A549 (cell line): ENCODE measurements around the gene SYCE1. TPM values are rescaled to one million over a fixed set of nuclear protein-coding genes. Genes with fewer than 3 reads are reported as not detected.
"Not testable (repeated sequence)": the region's sequence is repeated elsewhere in the genome, so short reads cannot be mapped to it uniquely, and the experiment has no call there.

ENCODE experiments used
- ATAC-seq, 2 experiments: fragments of 200-7000 bp in 1 of 2; fragments of >200 bp in 1 of 2; cut with Nextera tagmentation in 1 of 2; cut with Tn5 transposase in 1 of 2; 3 replicates each; pipeline versions ENCODE4 v1.8.0 to v1.9.1; 2018 to 2020; ENCODE audit warnings: mild to moderate bottlenecking in 1 of 2, moderate library complexity in 1 of 2
- CTCF ChIA-PET: fragments of 300-600 bp; sonication (Branson Sonifier 250); formaldehyde crosslinking; extraction: SDS; loops from one replicate; lab custom pipeline; 2021; ENCODE audit warnings: antibody characterized with exemption, inconsistent platforms; lab: Yijun Ruan, JAX
- POLR2A ChIA-PET: fragments of 350-600 bp; formaldehyde crosslinking; extraction: SDS; loops from one replicate; lab custom pipeline; 2021; ENCODE audit warnings: antibody characterized with exemption, inconsistent platforms; lab: Yijun Ruan, JAX
- DNase-seq, 2 experiments: peaks; one replicate each; pipeline versions ENCODE4 v3.0.0 to v3.0.0-alpha.2; 2011 to 2016; ENCODE audit warnings: low read depth in 1 of 2, low spot score in 1 of 2
- FAIRE-seq: peaks from 2 replicates; lab custom pipeline; 2011; peaks lifted over from hg19 to GRCh38; lab: Jason Lieb, UNC
- H3K27ac ChIP-seq, 2 experiments: fragments of >200 bp; sonication (Bioruptor Twin); formaldehyde crosslinking; 3 replicates each; pipeline ENCODE4 v1.5.1; 2016 to 2017
- H3K4me1 ChIP-seq: fragments of >200 bp; sonication (Bioruptor Twin); formaldehyde crosslinking; 3 replicates; pipeline ENCODE4 v1.6.1; 2016
- H3K4me2 ChIP-seq: fragments of >200 bp; sonication (Bioruptor Twin); formaldehyde crosslinking; 3 replicates; pipeline ENCODE4 v1.6.1; 2016
- H3K4me3 ChIP-seq: fragments of >200 bp; sonication (Bioruptor Twin); formaldehyde crosslinking; 3 replicates; pipeline ENCODE4 v1.5.1; 2016
- H3K9me3 ChIP-seq: fragments of >200 bp; sonication (Bioruptor Twin); formaldehyde crosslinking; 3 replicates; pipeline ENCODE4 v1.6.1; 2016
- CBX2 ChIP-seq: fragments of 200-600 bp; sonication (generic); IDR thresholded peaks from 2 replicates; pipeline ENCODE4 v1.6.1; 2016; ENCODE audit warnings: low read depth, mild to moderate bottlenecking, borderline replicate concordance
- CHD4 ChIP-seq: fragments of 200-600 bp; sonication (generic); IDR thresholded peaks from 2 replicates; pipeline ENCODE4 v1.6.1; 2016; ENCODE audit warnings: antibody characterized with exemption, mild to moderate bottlenecking, borderline replicate concordance
- EHMT2 ChIP-seq: fragments of 200-600 bp; sonication (generic); IDR thresholded peaks from 2 replicates; pipeline ENCODE4 v1.6.1; 2016; ENCODE audit warnings: antibody characterized with exemption, low read depth, mild to moderate bottlenecking, moderate library complexity
- FOSL2 ChIP-seq, 2 experiments: fragments of 450-650 bp in 1 of 2; fragments of >200 bp in 1 of 2; sonication (Bioruptor Twin) in 1 of 2; formaldehyde crosslinking; IDR thresholded peaks; 2 replicates each; pipeline versions ENCODE4 v1.5.0 to v1.6.1; 2016 to 2020; ENCODE audit warnings: mild to moderate bottlenecking in 1 of 2, moderate library complexity in 1 of 2
- HOXB13 ChIP-seq: fragments of 250-450 bp; sonication (Bioruptor Pico); IDR thresholded peaks from 2 replicates; pipeline ENCODE4 v1.5.0; 2020; ENCODE audit warnings: low read depth, mild to moderate bottlenecking, moderate library complexity
- JUN ChIP-seq, 2 experiments: fragments of >200 bp; sonication (Bioruptor Twin); formaldehyde crosslinking; IDR thresholded peaks; 2 replicates in 1 of 2; 3 replicates in 1 of 2; pipeline ENCODE4 v1.6.1; 2016 to 2017
- KDM1A ChIP-seq: fragments of 200-600 bp; sonication (generic); IDR thresholded peaks from 2 replicates; pipeline ENCODE4 v1.6.1; 2016; ENCODE audit warnings: low read depth, mild to moderate bottlenecking
- MYC ChIP-seq: IDR thresholded peaks from 2 replicates; pipeline ENCODE4 v1.6.1; 2012; ENCODE audit warnings: mild to moderate bottlenecking, inconsistent platforms, low read length, improper control_type of control experiment, borderline replicate concordance
- NR3C1 ChIP-seq: fragments of >200 bp; sonication (Bioruptor Twin); formaldehyde crosslinking; IDR thresholded peaks from 3 replicates; pipeline ENCODE4 v1.6.1; 2017
- PHF8 ChIP-seq: fragments of 200-600 bp; sonication (generic); IDR thresholded peaks from 2 replicates; pipeline ENCODE4 v1.6.1; 2016; ENCODE audit warnings: low read depth, mild to moderate bottlenecking, antibody characterized with exemption, moderate library complexity, borderline replicate concordance
- POLR2AphosphoS2 ChIP-seq: conservative IDR thresholded peaks from 2 replicates; pipeline ENCODE4 v1.6.1; 2012; ENCODE audit warnings: low read length, improper control_type of control experiment, inconsistent platforms
- REST ChIP-seq: fragments of 200-600 bp; sonication (generic); IDR thresholded peaks from 2 replicates; pipeline ENCODE4 v1.6.1; 2016; ENCODE audit warnings: antibody characterized with exemption, mild to moderate bottlenecking, moderate library complexity
- SREBF2 ChIP-seq: fragments of 450-650 bp; IDR thresholded peaks from 2 replicates; pipeline ENCODE4 v1.6.1; 2014; ENCODE audit warnings: mild to moderate bottlenecking, moderate library complexity
- TFCP2L1 ChIP-seq: fragments of 250-450 bp; sonication (Bioruptor Pico); IDR thresholded peaks from 2 replicates; pipeline ENCODE4 v1.5.0; 2021; ENCODE audit warnings: mild to moderate bottlenecking
- TP53 ChIP-seq: fragments of 250-450 bp; sonication (Bioruptor Pico); IDR thresholded peaks from 2 replicates; pipeline ENCODE4 v1.5.0; 2021; ENCODE audit warnings: mild to moderate bottlenecking, moderate library complexity
- ZC3H11A ChIP-seq: fragments of 450-650 bp; IDR thresholded peaks from 2 replicates; pipeline ENCODE4 v1.6.1; 2014; ENCODE audit warnings: antibody characterized with exemption, mild to moderate bottlenecking
- ZNF302 ChIP-seq: fragments of 250-450 bp; sonication (Bioruptor Pico); IDR thresholded peaks from 2 replicates; pipeline ENCODE4 v1.9.0; 2021; ENCODE audit warnings: inconsistent platforms, mild to moderate bottlenecking, moderate library complexity
- WGBS: methylation state at CpG from one replicate; pipeline ENCODE4 v1.1.6; 2017; ENCODE audit errors: missing lambda C conversion rate; 5-methylcytosine and 5-hydroxymethylcytosine counted together
- polyA plus RNA-seq, 4 experiments: library from polyadenylated mRNA; depleted of rRNA in 3 of 4; stranded (reverse); fragments of >200 nt; fragmentation: RNase III in 1 of 4; extraction: RNeasy Plus Mini Kit Qiagen cat#74134 plus additional on column Dnase treatment in 1 of 4; gene quantifications; 2 replicates in 3 of 4; 3 replicates in 1 of 4; pipeline ENCODE4 v1.2.3, GENCODE V29; 2011 to 2017
- TF ChIP-seq, protein P1 (sequence below): fragments of 250-450 bp; sonication (Bioruptor Pico); IDR thresholded peaks from 2 replicates; pipeline ENCODE4 v1.5.0; 2020; ENCODE audit warnings: low read depth, mild to moderate bottlenecking, moderate library complexity
- TF ChIP-seq, protein P2 (sequence below): IDR thresholded peaks from 2 replicates; pipeline ENCODE4 v1.6.1; 2012; ENCODE audit warnings: low read depth, borderline replicate concordance

SYCE1 gene
- polyA plus RNA-seq, 2 of the 4 experiments (the other 2 are of a cell fraction), result not detected

DNA sequence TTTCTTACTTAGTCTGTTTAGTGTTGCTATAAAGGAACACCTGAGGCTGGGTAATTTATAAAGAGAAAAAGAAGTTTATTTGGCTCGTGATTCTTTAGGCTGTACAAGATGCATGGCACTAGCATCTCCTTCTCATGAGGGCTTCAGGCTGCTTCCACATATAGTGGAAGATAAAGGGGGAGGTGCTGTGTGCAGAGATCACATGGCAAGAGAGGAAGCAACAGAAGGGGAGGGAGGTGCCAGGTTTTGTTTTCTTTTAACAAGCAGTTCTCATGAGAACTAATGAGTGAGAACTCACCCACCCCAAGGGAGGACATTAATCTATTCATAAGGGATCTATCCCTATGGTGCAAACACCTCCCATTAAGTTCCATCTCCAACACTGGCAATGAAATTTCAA lies 20.9 kb downstream of the SYCE1 start:
- H3K9me3 ChIP-seq, result peaks cover 7% of the 10 kb centered on the region; the same call in 2 of the 3 replicates
- no peak overlapping the region for H3K27ac ChIP-seq
- FAIRE-seq (no peak), DNase-seq (no peak), ATAC-seq (no peak)
- no peak overlapping the region for H3K4me2 ChIP-seq
- WGBS, result 4% methylated on average over 1 of the region's 1 CpG
- no peak overlapping the region for H3K4me3 ChIP-seq
- CTCF ChIA-PET, result no interaction called here
- H3K4me1 ChIP-seq, result no peaks in the 10 kb centered on the region
- TF ChIP-seq FOSL2 (IDR thresholded peaks at IDR 0.05) (no peak), FOSL2 (CRISPR knock-in tag; IDR thresholded peaks at IDR 0.05) (no peak), SREBF2 (no peak), TP53 (no peak), EHMT2 (no peak), POLR2AphosphoS2 (no peak), PHF8 (no peak), CHD4 (no peak)
- TF ChIP-seq, protein P1, sequence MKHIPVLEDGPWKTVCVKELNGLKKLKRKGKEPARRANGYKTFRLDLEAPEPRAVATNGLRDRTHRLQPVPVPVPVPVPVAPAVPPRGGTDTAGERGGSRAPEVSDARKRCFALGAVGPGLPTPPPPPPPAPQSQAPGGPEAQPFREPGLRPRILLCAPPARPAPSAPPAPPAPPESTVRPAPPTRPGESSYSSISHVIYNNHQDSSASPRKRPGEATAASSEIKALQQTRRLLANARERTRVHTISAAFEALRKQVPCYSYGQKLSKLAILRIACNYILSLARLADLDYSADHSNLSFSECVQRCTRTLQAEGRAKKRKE, result no peak
- POLR2A ChIA-PET, result no interaction called here

- not testable (repeated sequence) for H3K9me3 ChIP-seq
These were observed 23.9 kb downstream of the SYCE1 start for GRCh38 chr10:133541441-133541975.

DNA sequence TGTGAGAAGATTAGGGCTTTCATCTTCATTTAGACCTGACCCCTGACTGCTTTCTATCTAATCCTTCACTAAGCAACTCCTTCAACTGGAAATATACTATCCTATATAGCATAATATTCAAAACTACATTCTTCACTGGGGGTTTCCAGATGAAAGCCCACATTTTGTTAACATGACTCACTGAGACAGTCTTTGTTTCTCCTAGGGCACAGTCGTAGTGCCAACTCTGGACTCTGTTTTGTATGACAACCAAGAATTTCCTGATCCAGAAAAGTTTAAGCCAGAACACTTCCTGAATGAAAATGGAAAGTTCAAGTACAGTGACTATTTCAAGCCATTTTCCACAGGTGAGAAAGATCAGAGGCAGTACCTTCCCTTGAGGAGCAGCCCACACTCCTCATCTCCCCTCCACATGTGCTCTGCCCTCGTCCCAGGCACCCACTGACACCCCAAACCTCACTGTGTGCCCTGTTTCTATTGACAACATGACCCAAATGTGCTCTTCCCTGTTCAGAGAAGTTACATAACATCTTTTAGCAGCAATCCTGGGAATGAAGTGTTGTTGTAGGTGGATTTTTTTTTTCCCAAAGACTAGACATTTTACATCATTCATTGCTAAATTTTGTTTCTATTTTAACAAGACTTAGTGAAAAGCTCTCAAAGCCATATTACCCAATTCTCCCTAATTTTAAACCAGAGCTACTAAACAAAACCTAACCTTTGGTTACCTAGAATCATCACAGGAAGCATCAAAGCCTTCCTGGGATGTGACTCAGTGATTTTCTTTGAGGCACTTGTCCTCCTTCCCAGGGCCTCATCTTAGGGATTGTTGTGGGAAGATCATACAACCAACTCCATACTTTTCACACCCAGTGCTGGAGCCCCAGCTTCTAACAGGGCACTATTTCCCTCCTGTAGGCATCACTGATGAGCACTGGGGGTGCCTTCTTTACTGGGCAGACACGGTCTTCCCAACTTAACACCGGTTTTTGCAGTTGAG lies 27.5 kb downstream of the SYCE1 start:
- Histone ChIP-seq H3K4me3 (no peak overlapping the region), H3K27ac (no peak overlapping the region), H3K4me2 (no peak overlapping the region), H3K4me1 (no peaks in the 10 kb centered on the region), H3K9me3 (no peaks in the 10 kb centered on the region)
- TF ChIP-seq JUN (IDR thresholded peaks at IDR 0.05) (no peak), KDM1A (no peak), NR3C1 (no peak), REST (no peak)
- DNase-seq (no peak), ATAC-seq (no peak), FAIRE-seq (no peak)
- 1% methylated on average over 4 of the region's 4 CpGs for WGBS
- ChIA-PET POLR2A (no interaction called here), CTCF (no interaction called here)

More at GRCh38 chr10:133541441-133541975, 23.9 kb downstream of the SYCE1 start:
- POLR2A ChIA-PET, DNase-seq, H3K4me2 ChIP-seq, FAIRE-seq, H3K4me1 ChIP-seq, H3K27ac ChIP-seq, H3K4me3 ChIP-seq, CTCF ChIA-PET, ATAC-seq: not testable (repeated sequence)
- 19% methylated on average over 6 of the region's 6 CpGs for WGBS

DNA sequence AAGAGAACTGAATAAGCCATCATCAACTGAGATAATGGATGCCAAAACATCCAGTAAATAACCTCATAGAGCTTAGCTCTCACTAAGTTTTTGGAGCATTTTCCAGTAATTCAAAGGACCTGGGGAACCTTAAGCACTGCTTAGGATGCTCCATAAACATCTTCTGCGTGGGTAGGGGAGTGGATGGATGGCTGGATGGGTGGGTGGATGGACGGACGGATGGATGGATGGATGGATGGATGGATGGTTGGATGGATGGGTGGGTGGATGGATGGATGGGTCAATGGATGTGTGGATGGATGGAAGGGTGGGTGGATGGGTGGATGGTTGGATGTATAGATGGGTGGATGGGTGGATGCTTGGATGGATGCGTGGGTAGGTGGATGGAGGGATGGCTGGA lies 29.2 kb downstream of the SYCE1 start:
- H3K4me2 ChIP-seq, result no peak overlapping the region
- ATAC-seq, result no peak
- whole genome bisulfite sequencing, result 2% methylated on average over 3 of the region's 4 CpGs
- CTCF ChIA-PET, result interaction anchor here (1.6 kb wide), 1 partner anchor 16 kb away, joined by 3 read pairs; no protein-coding TSS in a partner anchor
- POLR2A ChIA-PET, result no interaction called here
- no peak overlapping the region for H3K4me3 ChIP-seq
- DNase-seq, result no peak
- no peaks in the 10 kb centered on the region for H3K9me3 ChIP-seq
- FAIRE-seq, result no peak
- no peak overlapping the region for H3K27ac ChIP-seq
- no peaks in the 10 kb centered on the region for H3K4me1 ChIP-seq
- no peak for TF ChIP-seq REST
- no peak for TF ChIP-seq TFCP2L1
- TF ChIP-seq SREBF2, result no peak
- TF ChIP-seq HOXB13 (CRISPR knock-in tag), result no peak
- TF ChIP-seq, protein P2, sequence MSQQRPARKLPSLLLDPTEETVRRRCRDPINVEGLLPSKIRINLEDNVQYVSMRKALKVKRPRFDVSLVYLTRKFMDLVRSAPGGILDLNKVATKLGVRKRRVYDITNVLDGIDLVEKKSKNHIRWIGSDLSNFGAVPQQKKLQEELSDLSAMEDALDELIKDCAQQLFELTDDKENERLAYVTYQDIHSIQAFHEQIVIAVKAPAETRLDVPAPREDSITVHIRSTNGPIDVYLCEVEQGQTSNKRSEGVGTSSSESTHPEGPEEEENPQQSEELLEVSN, result no peak
- TF ChIP-seq CBX2, result no peak
- TF ChIP-seq MYC, result no peak
- TF ChIP-seq ZC3H11A, result no peak
- TF ChIP-seq ZNF302, result no peak
- TF ChIP-seq EHMT2, result no peak
